LNCaP clone FGC (cell line): ENCODE results near the gene IBA57.

ENCODE experiments used
- DNase-seq: peaks from one replicate; pipeline ENCODE4 v3.0.0-alpha.2; 2011; ENCODE audit warnings: low read depth
- H3K4me3 ChIP-seq: 2 replicates; pipeline ENCODE4 v1.5.1; 2011; ENCODE audit warnings: mild to moderate bottlenecking, low read depth, low read length, control low read depth
- CTCF ChIP-seq: IDR thresholded peaks from 2 replicates; pipeline ENCODE4 v1.5.1; 2012; ENCODE audit warnings: mild to moderate bottlenecking; ENCODE audit not compliant: control insufficient read depth, insufficient read depth; ENCODE audit errors: extremely low read depth

Gene IBA57

DNA sequence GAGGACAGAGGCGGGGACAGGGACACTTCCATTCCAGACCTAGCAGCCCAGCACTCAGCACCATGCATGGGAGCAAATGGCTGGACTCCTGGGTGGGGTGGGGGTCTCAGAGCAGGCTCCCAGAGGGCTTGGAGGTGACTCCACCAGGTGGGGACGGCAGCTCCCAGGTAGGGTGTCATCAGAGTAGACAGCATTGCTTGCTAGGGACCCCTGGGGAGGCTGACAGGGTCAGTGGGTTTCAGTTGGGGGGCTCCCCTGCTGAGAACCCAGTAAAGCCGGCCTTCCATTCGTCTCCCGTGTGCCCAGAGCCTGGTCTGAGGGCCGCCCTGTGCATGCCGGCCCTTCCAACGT, 20.6 kb upstream of the IBA57 start:
- H3K4me3 ChIP-seq, result no peak overlapping the region
- no peak for DNase-seq
- TF ChIP-seq CTCF, result no peak

GRCh38 chr1:228145463-228146416, 19.9 kb upstream of the IBA57 start:
- no peak overlapping the region for H3K4me3 ChIP-seq
- no peak for DNase-seq
- TF ChIP-seq CTCF, result no peak

DNA sequence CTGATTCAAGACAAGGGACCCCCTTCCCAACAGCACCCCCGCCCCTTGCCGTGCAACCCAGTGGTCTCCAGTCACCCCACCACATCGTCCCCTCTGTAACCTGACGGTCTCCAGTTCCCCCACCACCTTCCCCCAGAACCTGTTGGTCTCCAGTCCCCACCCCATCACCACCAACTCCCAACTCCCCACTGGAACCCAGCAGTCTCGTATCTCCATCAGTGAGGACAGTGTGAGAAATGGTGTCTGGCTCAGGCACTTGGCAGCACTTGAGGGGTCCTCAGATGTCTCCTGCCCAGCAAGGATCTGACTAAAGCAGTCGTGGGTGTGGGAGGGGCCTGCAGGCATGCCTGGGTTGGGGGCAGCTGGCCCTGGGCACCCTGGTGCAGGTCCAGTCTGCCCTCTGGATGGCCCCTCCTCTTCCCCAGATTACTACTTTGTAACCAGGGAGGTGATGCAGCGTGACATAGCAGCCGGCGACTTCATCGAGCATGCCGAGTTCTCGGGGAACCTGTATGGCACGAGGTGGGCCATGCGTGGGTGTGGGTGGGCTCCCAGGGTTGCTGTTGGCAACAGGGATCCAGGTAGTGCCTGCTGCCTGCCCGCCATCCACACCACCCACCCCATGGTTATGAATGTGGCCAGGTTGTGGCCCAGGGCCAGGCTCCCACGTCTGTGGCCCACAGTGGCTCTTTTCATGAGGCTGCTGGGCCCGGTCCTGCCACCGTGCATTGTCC, 19.0 kb upstream of the IBA57 start:
- no peak for TF ChIP-seq CTCF

DNA sequence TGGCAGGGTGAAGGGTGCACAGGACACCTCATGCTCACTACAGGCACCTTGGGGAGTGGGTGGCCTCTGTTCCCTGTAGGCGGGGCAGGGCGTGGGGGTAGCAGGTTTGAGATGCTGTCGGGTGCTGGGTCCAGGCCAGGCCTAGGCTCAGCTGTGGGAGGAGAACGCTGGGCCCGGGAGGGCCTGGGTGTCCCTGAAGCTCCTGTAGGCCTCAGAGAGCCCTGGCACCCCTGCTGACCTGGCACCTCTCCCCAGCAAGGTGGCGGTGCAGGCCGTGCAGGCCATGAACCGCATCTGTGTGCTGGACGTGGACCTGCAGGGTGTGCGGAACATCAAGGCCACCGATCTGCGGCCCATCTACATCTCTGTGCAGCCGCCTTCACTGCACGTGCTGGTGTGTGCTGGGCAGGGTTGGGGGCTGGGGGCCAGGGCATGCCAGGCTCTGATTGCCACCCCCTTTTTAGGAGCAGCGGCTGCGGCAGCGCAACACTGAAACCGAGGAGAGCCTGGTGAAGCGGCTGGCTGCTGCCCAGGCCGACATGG, 18.4 kb upstream of the IBA57 start:
- no peak for DNase-seq
- no peak for TF ChIP-seq CTCF
- H3K4me3 ChIP-seq, result no peak overlapping the region

More for the DNA sequence above, 19.0 kb upstream of the IBA57 start:
- DNase-seq, result no peak
- H3K4me3 ChIP-seq, result no peak overlapping the region

GRCh38 chr1:228147768-228148167, 17.8 kb upstream of the IBA57 start:
- TF ChIP-seq CTCF, result no peak
- no peak overlapping the region for H3K4me3 ChIP-seq
- no peak for DNase-seq

GRCh38 chr1:228148196-228148861, 17.3 kb upstream of the IBA57 start:
- H3K4me3 ChIP-seq, result no peak overlapping the region
- TF ChIP-seq CTCF, result no peak
- no peak for DNase-seq
